GM21737 (cell line): Measurements from ENCODE around the gene TAPBPL.
A peak's percentile ranks its signal among the peaks of the same experiment; 100 is the strongest.
"Not testable (repeated sequence)": the region's sequence is repeated elsewhere in the genome, so short reads cannot be mapped to it uniquely, and the experiment has no call there.

ENCODE experiments used
- ATAC-seq: cut with Tn5 transposase; IDR thresholded peaks from one replicate; pipeline ENCODE4 v1.9.1; 2021; ENCODE audit warnings: mild to moderate bottlenecking, moderate library complexity; ENCODE audit not compliant: unreplicated experiment

Gene TAPBPL

DNA sequence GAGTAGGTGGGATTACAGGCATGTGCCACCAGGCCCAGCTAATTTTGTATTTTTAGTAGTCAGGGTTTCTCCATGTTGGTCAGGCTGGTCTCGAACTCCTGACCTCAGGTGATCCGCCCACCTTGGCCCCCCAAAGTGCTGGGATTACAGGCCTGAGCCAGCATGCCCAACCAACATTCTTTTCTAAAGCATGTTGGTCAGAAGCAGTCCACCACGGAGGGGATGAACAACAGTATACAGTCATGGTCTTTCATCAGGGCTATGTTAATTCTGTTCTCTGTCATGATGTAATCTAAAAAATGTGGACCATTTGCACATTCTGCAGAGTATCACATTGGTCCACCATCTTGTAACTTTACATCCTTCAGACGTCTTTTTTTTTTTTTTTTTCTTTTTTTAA, 37.6 kb downstream of the TAPBPL start:
- no peak for ATAC-seq

DNA sequence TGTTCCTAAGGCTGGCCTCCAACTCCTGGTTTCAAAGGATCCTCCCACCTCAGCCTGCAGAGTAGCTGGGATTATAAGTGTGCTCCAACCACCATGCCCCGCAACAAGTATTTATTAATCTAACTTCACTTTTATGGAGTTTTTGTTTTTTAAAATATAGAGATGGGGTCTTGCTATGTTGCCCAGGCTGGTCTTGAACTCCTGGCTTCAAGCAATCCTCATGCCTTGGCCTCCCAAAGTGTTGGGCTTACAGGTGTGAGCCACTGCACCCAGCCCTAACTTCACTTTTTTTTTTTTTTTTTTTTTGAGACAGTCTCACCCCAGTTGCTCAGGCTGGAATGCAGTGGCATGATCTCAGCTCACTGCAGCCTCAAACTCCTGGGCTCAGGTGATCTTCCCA, 38.8 kb downstream of the TAPBPL start:
- ATAC-seq = not testable (repeated sequence)

DNA sequence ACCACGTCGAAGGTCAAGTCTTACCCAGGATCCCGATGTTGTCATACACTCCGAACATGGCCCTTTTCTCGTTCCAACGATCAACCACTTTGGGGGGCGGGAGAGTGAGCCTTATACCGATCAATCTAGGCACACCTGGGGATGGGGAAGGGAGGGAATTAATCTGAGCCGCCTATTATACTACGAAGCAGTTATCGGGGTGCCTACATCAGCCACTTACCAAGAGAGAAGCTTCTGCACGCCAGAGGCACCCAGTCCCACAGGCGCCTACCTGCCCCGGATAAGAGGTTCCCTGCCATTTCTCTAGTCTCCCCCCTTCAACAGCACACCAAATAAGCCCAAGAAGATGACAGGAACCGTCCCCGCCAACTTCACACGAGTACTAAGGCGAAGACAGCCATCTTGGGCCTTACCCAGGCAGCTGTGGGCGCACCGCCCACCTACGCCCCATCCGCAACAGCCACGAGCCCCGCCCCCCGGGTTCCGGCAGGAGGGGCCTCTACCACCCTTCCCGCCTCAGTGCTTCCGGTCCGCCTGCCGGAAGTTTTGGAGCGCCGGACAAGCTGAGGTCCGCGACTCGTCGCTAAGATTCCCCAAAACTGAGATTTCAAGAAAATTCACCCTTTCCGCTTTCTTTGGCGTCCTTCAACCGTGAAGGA, 41.1 kb downstream of the TAPBPL start, which contains the start of gene MRPL51:
TSS of gene MRPL51 (minus strand) at position 425 of the 659 bp plus-strand sequence. CDS start at position 299, 126 bp downstream.
- peak; percentile 68 for ATAC-seq

DNA sequence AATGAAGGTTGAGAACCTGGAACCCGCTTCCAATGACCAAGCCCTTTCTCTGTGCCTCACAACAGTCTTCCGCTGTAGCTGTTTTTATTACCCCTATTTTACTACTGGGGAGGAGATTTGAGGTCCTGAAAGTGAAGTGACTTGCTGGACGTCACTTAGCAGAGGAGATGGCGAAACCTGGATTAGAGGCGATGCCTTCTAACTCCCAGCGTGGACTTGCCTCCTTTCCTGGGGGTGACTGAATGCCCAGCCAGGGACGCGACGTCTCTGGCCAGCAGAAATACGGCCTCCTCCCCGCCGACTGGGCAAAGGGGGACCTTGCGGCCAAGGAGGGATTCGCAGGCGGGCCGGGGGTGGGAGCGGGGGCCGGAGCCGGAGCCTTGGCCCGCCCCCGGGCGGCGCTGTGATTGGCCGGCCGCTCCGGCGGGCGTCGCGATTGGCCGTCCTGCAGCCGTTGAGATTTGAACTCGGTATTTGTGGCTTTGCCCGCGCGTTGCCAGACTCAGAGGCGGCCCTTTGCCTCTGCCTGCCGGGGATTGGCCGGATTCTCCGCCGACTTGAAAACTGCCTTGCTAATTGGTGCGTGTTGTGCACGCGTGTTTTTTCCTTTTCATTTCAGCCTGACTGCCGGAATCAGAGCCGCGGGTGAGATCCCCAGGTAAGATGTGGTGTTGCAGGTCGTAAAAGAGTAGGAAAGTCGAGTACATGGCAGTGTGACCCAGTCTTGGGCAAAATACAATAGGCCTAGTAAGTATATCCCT, 41.8 kb downstream of the TAPBPL start, which contains the start of gene NCAPD2:
TSS of gene NCAPD2 (plus strand) at position 606 of the 761 bp plus-strand sequence. CDS start 997 bp downstream, outside the sequence.
- ATAC-seq = peak; percentile 75

DNA sequence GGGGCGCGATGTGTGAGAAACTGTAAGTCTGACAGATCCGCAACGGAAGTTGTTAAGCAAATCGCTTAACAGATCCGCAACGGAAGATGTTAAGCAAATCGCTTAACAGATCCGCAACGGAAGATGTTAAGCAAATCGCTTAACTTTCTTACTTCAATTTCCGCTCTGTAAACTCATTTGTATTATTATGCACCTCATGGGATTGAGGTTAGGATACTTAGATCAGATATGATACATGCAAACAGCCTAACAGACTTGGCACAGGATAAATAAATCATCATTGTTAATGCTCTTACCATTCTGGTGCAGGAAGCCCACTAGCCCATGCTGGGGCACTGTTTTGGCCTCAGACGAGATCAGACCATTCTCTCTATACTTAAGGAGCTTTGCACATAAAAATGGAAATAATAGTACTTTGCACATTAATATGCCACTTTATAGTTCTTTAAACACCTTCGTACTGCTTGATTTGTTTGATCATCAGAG, 42.5 kb downstream of the TAPBPL start:
- ATAC-seq = peak; percentile 31

DNA sequence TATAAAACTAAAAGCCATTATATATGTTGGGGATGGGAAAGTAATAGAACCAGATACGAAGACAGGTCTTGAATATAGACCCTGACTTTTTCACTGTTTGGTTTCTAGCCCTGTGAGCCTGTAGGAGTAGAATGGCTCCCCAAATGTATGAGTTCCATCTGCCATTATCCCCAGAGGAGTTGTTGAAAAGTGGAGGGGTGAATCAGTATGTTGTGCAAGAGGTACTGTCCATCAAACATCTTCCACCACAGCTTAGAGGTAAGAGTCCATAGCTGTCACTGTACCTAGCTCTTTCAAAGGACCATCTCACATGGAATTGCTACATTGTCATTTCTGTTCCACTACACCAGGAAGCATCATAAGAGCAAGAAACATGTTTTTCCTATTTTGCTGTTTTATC, 43.1 kb downstream of the TAPBPL start:
- no peak for ATAC-seq

DNA sequence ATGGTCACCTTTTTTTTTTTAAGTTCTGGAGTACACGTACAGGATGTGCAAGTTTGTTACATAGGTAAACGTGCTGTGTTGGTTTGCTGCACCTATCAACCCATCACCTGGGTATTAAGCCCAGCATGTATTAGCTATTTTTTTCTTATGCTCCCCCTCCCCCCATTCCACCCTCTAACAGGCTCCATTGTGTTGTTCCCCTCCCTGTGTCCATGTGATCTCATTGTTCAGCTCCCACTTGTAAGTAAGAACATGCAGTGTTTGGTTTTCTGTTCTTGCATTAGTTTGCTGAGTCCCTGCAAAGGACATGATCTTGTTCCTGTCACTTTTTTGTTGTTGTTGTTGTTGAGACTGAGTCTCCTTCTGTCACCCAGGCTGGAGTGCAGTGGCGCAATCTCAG, 45.4 kb downstream of the TAPBPL start:
- not testable (repeated sequence) for ATAC-seq

DNA sequence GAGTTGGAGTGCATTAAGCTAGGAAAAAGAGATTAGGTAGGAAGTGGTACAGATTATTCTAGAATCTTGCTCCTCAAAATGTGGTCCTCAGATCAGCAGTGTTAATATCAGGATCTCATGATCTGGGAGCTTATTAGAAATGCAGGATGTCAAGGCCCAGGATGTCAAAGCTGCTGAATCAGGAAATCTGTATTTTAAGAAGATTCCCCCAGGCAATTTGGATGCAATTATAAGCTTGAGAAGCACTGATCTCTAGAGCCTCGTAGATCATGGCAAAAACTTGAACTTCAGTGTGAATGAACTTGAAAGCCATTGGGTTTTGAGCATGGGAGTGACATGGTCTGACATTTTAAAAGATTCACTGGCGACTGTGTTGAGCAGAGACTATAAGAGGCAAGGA, 48.6 kb downstream of the TAPBPL start:
- ATAC-seq = no peak

DNA sequence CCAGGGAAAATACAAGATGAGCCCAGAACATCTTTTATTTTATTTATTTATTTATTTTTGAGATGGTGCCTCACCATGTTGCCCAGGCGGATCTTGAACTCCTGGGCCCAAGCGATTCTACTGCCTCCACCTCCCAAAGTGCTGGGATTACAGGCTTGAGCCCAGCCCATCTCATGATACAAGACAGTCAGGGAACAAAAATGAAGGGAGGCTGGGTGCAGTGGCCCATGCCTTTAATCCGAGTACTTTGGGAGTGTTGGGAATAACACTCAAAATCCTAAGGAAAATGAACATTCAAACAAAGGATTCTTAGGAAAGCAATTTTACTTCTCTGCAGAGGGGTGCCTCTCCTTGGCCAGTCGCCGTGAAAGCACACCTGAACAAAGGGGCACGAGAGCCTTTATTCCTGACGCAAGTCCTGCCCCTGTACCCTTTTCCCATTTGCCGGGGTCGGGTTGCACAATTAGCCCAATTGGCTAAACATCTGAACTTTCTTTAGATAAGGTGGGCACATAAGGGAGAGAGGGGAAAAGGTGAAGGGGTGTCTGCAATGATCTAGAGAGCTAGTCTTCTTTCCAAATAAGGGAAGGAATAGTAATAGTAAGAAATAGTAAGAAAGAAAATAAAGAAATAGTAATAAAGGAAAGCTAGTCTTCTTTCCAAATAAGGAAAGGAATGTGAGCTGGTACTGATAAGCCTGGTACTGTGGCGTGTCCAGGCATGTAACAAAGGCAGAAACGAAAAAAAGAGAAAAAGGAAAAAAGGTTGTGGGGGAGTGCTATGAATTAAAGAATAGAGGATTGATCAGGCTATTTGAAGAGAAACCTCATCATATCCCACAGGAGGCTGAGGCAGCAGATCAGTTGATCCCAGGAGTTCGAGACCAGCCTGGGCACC, 55.5 kb downstream of the TAPBPL start:
- ATAC-seq = no peak

DNA sequence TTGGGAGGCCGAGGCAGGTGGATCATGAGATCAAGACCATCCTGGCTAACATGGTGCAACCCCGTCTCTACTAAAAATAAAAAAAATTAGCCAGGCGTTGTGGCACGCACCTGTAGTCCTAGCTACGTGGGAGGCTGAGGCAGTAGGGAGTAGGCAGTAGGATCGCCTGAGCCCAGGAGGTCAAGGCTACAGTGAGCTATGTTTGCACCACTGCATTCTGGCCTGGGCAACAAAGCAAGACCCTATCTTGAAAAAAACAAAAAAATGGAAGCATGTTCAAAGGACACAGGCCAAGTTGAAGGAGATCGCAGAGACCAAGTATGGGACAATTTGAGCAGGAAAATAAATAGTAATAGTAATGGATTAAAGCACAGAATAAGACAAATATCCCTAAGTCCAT, 56.2 kb downstream of the TAPBPL start:
- ATAC-seq = no peak
